ENCODE data around the gene MGAT4B.
A peak's percentile ranks its signal among the peaks of the same experiment; 100 is the strongest.

MGAT4B gene

GRCh38 chr5:179773686-179774040 is 33.0 kb downstream of the MGAT4B start:
- H3K4me1 ChIP-seq (ENCODE audit: control insufficient read depth, insufficient read depth, low read length), result no peaks in the 10 kb centered on the region
- peaks cover 94% of the 10 kb centered on the region for H3K36me3 ChIP-seq (ENCODE audit: control insufficient read depth, insufficient read depth, low read length, severe bottlenecking)
- H3K4me3 ChIP-seq (ENCODE audit: low read length), result no peak overlapping the region
- DNase-seq (ENCODE audit: low read depth), result no peak
- no peaks in the 10 kb centered on the region for H3K27me3 ChIP-seq (replicated peaks; ENCODE audit: control insufficient read depth, insufficient read depth, low read length)
- H3K9ac ChIP-seq (ENCODE audit: low read length), result no peak overlapping the region
- no peaks in the 10 kb centered on the region for H3K9me3 ChIP-seq (ENCODE audit: control insufficient read depth, low read length)

GRCh38 chr5:179772351-179772750 is 34.3 kb downstream of the MGAT4B start:
- H3K36me3 ChIP-seq (ENCODE audit: control insufficient read depth, insufficient read depth, low read length, severe bottlenecking), result peaks cover 87% of the 10 kb centered on the region
- H3K9me3 ChIP-seq (ENCODE audit: control insufficient read depth, low read length), result no peaks in the 10 kb centered on the region
- no peaks in the 10 kb centered on the region for H3K27me3 ChIP-seq (replicated peaks; ENCODE audit: control insufficient read depth, insufficient read depth, low read length)
- H3K4me3 ChIP-seq (ENCODE audit: low read length), result no peak overlapping the region
- peaks cover 2% of the 10 kb centered on the region for H3K4me1 ChIP-seq (ENCODE audit: control insufficient read depth, insufficient read depth, low read length)
- no peak for DNase-seq (ENCODE audit: low read depth)
- H3K9ac ChIP-seq (ENCODE audit: low read length), result no peak overlapping the region

DNA sequence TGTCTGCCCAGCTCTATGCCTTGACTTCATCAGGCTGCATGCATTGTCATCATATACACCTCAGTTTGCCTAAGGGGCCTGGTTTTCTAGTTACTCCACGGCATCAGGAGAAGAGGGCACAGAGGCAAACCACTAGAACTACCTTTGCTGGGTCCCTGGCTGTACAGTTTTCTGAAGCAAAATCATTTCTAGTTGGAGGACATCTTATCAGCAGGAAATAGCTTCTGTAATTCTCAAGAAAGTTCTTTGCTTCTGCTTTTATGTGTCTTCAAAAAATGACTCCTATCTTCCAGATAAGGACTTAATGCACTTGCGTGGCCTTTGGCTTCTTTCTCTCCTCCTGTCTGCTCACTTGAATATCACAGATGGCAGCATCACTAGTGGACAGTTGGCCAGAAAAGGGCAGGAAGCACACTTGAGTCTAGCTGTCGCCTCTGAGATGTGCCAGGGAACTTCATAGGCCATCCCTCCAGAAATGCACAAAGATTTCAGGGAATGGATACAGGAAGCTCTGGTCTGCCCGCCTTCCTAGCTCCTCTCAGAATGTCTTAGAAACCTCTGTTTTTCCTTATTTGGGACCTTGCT is 35.3 kb downstream of the MGAT4B start:
- H3K4me3 ChIP-seq (ENCODE audit: low read length), result no peak overlapping the region

GRCh38 chr5:179769796-179770195 is 36.9 kb downstream of the MGAT4B start:
- H3K9ac ChIP-seq (ENCODE audit: low read length), result no peak overlapping the region
- no peak for DNase-seq (ENCODE audit: low read depth)
- no peaks in the 10 kb centered on the region for H3K27me3 ChIP-seq (replicated peaks; ENCODE audit: control insufficient read depth, insufficient read depth, low read length)
- H3K4me3 ChIP-seq (ENCODE audit: low read length), result no peak overlapping the region
- H3K4me1 ChIP-seq (ENCODE audit: control insufficient read depth, insufficient read depth, low read length), result peaks cover 27% of the 10 kb centered on the region
- peaks cover 74% of the 10 kb centered on the region for H3K36me3 ChIP-seq (ENCODE audit: control insufficient read depth, insufficient read depth, low read length, severe bottlenecking)
- H3K9me3 ChIP-seq (ENCODE audit: control insufficient read depth, low read length), result no peaks in the 10 kb centered on the region

More for the DNA sequence above, 35.3 kb downstream of the MGAT4B start:
- Histone ChIP-seq H3K36me3 (ENCODE audit: control insufficient read depth, insufficient read depth, low read length, severe bottlenecking) (peaks cover 83% of the 10 kb centered on the region), H3K27me3 (replicated peaks; ENCODE audit: control insufficient read depth, insufficient read depth, low read length) (no peaks in the 10 kb centered on the region), H3K9ac (ENCODE audit: low read length) (no peak overlapping the region), H3K9me3 (ENCODE audit: control insufficient read depth, low read length) (no peaks in the 10 kb centered on the region), H3K4me1 (ENCODE audit: control insufficient read depth, insufficient read depth, low read length) (peaks cover 11% of the 10 kb centered on the region)
- DNase-seq (ENCODE audit: low read depth), result no peak

- H3K27me3 ChIP-seq (replicated peaks; ENCODE audit: control insufficient read depth, insufficient read depth, low read length), result no peaks in the 10 kb centered on the region
- H3K9ac ChIP-seq (ENCODE audit: low read length), result no peak overlapping the region
- H3K9me3 ChIP-seq (ENCODE audit: control insufficient read depth, low read length), result no peaks in the 10 kb centered on the region
- H3K4me1 ChIP-seq (ENCODE audit: control insufficient read depth, insufficient read depth, low read length), result peaks cover 30% of the 10 kb centered on the region
- H3K36me3 ChIP-seq (ENCODE audit: control insufficient read depth, insufficient read depth, low read length, severe bottlenecking), result peaks cover 69% of the 10 kb centered on the region
- DNase-seq (ENCODE audit: low read depth), result no peak
- no peak overlapping the region for H3K4me3 ChIP-seq (ENCODE audit: low read length)
These were observed 37.4 kb downstream of the MGAT4B start for GRCh38 chr5:179769271-179769670.

GRCh38 chr5:179768326-179769085 is 38.2 kb downstream of the MGAT4B start:
- Histone ChIP-seq H3K4me1 (ENCODE audit: control insufficient read depth, insufficient read depth, low read length) (peaks cover 37% of the 10 kb centered on the region), H3K9ac (ENCODE audit: low read length) (no peak overlapping the region), H3K4me3 (ENCODE audit: low read length) (no peak overlapping the region), H3K36me3 (ENCODE audit: control insufficient read depth, insufficient read depth, low read length, severe bottlenecking) (peaks cover 61% of the 10 kb centered on the region), H3K27me3 (replicated peaks; ENCODE audit: control insufficient read depth, insufficient read depth, low read length) (no peaks in the 10 kb centered on the region), H3K9me3 (ENCODE audit: control insufficient read depth, low read length) (no peaks in the 10 kb centered on the region)
- DNase-seq (ENCODE audit: low read depth), result no peak

- no peak for DNase-seq (ENCODE audit: low read depth)
- Histone ChIP-seq H3K36me3 (ENCODE audit: control insufficient read depth, insufficient read depth, low read length, severe bottlenecking) (peaks cover 53% of the 10 kb centered on the region), H3K4me1 (ENCODE audit: control insufficient read depth, insufficient read depth, low read length) (peaks cover 47% of the 10 kb centered on the region), H3K9ac (ENCODE audit: low read length) (no peak overlapping the region), H3K27me3 (replicated peaks; ENCODE audit: control insufficient read depth, insufficient read depth, low read length) (no peaks in the 10 kb centered on the region), H3K4me3 (ENCODE audit: low read length) (no peak overlapping the region), H3K9me3 (ENCODE audit: control insufficient read depth, low read length) (no peaks in the 10 kb centered on the region)
These were observed 39.1 kb downstream of the MGAT4B start for GRCh38 chr5:179767496-179768100.

DNA sequence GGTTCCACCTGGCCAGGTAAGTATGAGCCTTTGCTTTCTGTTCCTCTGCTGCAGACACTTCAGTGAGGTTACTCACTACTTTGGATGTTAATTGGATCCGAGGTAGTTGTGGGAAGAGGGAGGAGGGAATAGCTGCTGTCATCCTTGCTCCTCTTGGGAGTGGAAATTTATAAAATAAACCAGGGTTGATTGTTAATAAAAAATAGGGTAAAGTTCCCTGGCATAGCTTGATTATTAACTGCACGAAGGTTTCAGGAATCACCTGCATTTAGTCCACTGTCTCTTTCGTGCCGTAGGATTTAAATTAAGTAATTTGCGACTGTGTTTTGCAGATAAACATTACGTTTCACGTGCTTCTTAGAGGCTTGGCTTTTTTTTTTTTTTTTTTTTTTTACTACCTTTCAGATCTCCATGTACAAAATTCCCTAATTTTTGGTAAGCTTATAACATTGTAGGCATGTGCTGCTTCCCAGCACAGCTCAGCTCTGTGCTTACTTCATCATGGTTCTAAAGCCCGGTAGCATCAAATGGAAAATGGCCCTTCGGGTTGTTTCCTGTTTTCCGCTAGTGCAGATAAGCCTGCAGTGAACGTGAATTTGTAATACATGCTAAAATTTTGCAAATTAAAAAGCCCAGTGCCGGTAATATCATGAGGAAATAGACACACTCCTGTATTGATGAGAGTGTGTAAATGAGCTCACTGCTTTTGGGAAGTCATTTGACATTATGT is 39.8 kb downstream of the MGAT4B start:
- H3K36me3 ChIP-seq (ENCODE audit: control insufficient read depth, insufficient read depth, low read length, severe bottlenecking), result peaks cover 47% of the 10 kb centered on the region
- H3K4me1 ChIP-seq (ENCODE audit: control insufficient read depth, insufficient read depth, low read length), result peaks cover 54% of the 10 kb centered on the region
- H3K4me3 ChIP-seq (ENCODE audit: low read length), result no peak overlapping the region
- no peaks in the 10 kb centered on the region for H3K27me3 ChIP-seq (replicated peaks; ENCODE audit: control insufficient read depth, insufficient read depth, low read length)
- DNase-seq (ENCODE audit: low read depth), result no peak
- H3K9ac ChIP-seq (ENCODE audit: low read length), result peak overlapping the region; percentile 55
- no peaks in the 10 kb centered on the region for H3K9me3 ChIP-seq (ENCODE audit: control insufficient read depth, low read length)

- H3K9ac ChIP-seq (ENCODE audit: low read length), result peak overlapping the region; percentile 55
- no peaks in the 10 kb centered on the region for H3K9me3 ChIP-seq (ENCODE audit: control insufficient read depth, low read length)
- peaks cover 39% of the 10 kb centered on the region for H3K36me3 ChIP-seq (ENCODE audit: control insufficient read depth, insufficient read depth, low read length, severe bottlenecking)
- no peak overlapping the region for H3K4me3 ChIP-seq (ENCODE audit: low read length)
- H3K4me1 ChIP-seq (ENCODE audit: control insufficient read depth, insufficient read depth, low read length), result peaks cover 57% of the 10 kb centered on the region
- peak; percentile 70 for DNase-seq (ENCODE audit: low read depth)
- H3K27me3 ChIP-seq (replicated peaks; ENCODE audit: control insufficient read depth, insufficient read depth, low read length), result no peaks in the 10 kb centered on the region
These were observed 40.5 kb downstream of the MGAT4B start for GRCh38 chr5:179766021-179766725.

DNA sequence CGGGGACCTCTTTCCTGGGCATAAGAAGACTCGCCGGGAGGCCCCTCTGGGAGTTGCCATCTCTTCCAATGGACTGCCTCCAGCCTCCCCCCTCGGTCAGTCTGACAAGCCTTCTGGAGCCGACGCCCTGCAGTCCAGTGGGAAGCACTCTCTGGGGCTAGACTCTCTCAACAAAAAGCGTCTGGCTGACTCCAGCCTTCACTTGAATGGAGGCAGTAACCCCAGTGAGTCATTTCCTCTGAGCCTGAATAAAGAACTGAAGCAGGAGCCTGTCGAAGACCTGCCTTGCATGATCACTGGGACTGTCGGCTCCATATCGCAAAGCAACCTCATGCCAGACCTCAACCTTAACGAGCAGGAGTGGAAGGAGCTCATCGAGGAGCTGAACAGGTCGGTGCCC is 41.3 kb downstream of the MGAT4B start:
- Histone ChIP-seq H3K4me1 (ENCODE audit: control insufficient read depth, insufficient read depth, low read length) (peaks cover 57% of the 10 kb centered on the region), H3K9ac (ENCODE audit: low read length) (peak overlapping the region; percentile 55), H3K9me3 (ENCODE audit: control insufficient read depth, low read length) (no peaks in the 10 kb centered on the region), H3K27me3 (replicated peaks; ENCODE audit: control insufficient read depth, insufficient read depth, low read length) (no peaks in the 10 kb centered on the region), H3K36me3 (ENCODE audit: control insufficient read depth, insufficient read depth, low read length, severe bottlenecking) (peaks cover 32% of the 10 kb centered on the region), H3K4me3 (ENCODE audit: low read length) (peak overlapping the region; percentile 51)
- DNase-seq (ENCODE audit: low read depth), result peak; percentile 78
